HG02678 (cell line): ENCODE measurements around the gene GPR171.
A peak's percentile ranks its signal among the peaks of the same experiment; 100 is the strongest.

ENCODE experiments used
- ATAC-seq: cut with Tn5 transposase; IDR thresholded peaks from one replicate; pipeline ENCODE4 v1.9.1; 2021; ENCODE audit warnings: mild to moderate bottlenecking, moderate library complexity; ENCODE audit not compliant: unreplicated experiment

GPR171 gene

DNA sequence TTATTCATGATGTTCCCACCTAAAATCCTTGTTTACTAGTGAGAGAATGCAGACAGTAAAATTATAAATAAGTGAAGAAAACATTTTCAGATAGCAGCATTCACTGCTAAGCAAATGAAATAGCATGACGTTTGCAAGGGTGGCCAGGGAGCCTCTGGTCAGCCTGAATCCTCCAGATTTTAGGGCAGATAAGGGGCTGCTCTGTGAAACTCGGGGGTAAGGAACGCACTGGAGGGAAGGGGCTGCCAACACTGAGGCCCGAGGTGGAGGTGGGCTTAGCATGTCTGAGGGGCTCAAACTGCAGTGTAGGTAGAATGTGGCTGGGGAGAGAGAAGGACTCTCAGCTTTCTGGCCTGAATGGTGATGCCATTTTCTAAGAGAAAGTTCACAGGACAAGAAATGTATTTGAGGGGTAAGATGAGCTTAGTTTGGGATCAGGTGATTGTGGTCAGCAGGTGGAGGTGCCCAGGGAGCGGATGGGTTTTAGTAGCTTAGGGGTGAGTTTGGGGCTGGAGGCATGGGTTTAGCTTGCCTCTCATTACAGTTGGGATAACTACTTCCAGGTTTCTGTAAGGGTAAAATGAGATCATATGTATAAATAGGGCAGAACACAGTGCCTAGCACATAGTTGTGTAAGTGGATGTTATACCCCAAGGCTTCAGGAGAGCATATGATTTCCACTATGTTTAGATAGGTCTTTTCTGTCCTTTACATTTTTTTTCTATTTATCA is 20.5 kb downstream of the GPR171 start:
- no peak for ATAC-seq

DNA sequence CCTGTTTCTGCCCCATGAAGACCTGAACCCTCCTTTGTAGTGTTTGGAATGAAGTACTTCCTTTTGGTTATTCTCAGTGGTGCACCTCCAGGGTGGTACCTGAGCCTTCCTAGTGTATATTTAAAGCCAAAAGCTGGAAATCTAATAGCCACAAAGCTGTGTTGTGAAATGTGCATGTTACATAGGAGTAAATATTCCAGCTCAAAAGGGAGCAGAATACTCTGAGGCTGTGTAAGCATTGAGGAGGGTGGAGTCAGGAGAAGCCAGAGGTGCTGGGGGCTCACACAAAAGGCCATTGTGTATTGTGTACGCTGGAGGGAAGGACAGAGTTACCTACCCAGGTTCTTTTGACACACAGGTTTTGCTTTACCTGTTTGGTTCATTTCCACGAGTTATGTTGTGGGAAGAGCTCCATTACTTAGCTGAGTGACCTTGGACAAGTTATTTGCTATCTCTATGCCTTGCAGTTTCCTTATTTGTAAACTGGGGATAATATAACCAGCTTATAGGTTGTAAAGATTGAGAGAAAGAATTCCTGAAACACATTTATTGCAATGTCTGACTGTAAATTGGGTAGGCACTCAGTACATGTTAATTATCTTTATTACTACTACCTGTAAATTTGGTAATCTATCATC is 24.7 kb downstream of the GPR171 start:
- no peak for ATAC-seq

DNA sequence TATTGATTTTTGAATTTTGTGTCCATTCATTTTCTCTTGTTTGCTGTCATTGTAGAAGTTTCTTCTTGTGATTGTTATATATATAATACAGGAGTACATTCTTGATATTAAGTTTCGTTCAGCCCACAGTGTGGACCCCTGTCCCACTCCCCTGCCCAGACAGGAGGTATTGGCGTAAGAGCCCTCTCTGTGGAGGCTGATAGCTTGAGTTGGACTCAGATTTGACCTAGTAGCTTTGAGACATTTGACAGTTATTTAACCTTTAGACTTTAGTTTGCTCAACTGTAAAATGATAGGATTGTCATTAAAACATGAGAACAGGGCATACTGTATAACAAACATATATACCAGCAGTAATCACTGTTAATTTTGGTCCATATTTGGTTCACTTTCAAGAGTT is 27.1 kb downstream of the GPR171 start:
- no peak for ATAC-seq

GRCh38 chr3:151174351-151174750 is 28.7 kb downstream of the GPR171 start:
- no peak for ATAC-seq

- ATAC-seq = peak; percentile 66
Measured at GRCh38 chr3:151171145-151171757, 31.8 kb downstream of the GPR171 start.

DNA sequence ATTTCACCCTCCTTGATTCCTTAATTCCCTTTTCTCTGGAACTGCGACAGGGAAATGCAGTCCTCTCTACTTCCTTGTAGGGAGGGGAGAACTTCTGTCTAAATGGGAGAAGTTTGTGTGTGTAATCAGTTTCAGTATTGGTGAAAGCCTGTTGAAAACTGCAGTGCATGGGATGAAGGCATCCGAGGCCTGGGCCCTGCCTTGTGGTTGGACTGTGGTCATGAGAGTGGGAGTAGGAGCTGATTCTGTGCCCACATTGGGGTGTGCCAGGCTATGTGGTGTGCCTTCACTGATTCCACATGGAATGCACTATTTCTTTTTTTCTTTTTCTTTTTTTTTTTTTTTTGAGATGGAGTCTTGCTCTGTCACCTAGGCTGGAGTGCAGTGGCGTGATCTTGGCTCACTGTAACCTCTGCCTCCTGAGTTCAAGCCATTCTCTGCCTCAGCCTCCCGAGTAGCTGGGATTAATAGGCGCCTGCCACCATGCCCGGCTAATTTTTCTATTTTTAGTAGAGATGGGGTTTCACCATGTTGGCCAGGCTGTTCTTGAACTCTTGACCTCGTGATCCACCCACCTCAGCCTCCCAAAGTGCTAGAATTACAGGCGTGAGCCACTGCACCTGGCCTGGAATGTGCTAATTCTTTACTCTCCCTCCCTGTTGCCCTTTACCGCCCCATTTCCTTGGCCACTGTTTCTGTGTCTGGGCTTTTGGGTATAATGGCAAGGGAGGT is 32.9 kb downstream of the GPR171 start:
- peak; percentile 37 for ATAC-seq

GRCh38 chr3:151169262-151169947 is 33.6 kb downstream of the GPR171 start:
- ATAC-seq = peak; percentile 32

DNA sequence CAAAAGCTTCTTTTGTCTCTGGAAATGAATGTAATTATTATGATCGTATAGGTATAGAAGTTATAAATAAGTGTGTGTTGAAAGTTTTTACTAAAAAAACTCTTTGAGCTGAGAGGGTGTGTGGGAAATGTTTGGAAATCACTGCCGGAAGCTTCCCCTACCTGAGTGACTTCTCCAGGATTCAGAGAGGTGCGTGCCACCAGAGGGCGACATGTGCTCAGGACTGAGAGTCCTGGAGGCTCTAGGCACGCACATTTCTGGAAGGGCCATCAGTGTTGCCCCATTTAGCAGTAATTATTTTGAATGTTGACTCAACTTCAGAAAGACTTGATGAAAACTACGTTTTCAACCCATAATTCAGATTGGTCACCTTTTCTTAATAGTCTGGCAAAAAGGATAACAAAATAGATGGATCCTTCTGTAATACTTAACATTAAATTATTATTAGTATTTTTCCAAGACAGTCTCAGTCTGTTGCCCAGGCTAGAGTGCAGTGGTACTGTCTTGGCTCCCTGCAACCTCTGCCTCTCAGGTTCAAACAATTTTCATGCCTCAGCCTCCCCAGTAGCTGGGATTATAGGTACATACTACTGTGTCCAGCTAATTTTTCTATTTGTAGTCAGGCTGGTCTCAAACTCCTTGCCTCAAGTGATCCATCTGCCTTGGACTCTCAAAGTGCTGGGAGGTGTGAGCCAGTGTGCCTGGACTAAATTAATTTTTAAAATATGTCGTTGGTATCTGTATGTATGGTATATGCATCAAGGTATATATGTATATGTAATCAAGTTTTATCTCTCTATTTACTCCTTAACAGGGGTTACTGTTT is 34.5 kb downstream of the GPR171 start:
- ATAC-seq = peak; percentile 58

- ATAC-seq = no peak
Measured at GRCh38 chr3:151166161-151166560, 36.9 kb downstream of the GPR171 start.

DNA sequence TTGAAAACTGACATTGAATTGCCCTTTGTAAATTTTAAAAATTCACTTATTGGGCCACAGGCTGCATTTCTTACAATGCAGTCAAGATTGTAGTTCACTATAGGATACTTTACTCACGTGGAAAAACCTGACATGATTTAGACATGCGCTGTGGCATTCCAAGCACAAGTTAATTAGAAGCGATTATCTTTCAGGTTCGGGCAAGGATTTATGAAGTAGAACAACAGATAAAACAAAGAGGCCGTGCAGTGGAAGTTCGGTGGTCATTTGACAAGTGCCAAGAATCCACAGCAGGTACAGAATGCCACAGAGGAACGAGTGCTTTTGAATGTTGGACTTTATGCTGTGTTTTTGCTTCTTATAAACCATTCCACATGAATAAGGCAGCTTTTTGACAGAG is 37.8 kb downstream of the GPR171 start:
- no peak for ATAC-seq

GRCh38 chr3:151159806-151160205 is 43.2 kb downstream of the GPR171 start:
- no peak for ATAC-seq

GRCh38 chr3:151156618-151157216 is 46.3 kb downstream of the GPR171 start:
- ATAC-seq = peak; percentile 82

DNA sequence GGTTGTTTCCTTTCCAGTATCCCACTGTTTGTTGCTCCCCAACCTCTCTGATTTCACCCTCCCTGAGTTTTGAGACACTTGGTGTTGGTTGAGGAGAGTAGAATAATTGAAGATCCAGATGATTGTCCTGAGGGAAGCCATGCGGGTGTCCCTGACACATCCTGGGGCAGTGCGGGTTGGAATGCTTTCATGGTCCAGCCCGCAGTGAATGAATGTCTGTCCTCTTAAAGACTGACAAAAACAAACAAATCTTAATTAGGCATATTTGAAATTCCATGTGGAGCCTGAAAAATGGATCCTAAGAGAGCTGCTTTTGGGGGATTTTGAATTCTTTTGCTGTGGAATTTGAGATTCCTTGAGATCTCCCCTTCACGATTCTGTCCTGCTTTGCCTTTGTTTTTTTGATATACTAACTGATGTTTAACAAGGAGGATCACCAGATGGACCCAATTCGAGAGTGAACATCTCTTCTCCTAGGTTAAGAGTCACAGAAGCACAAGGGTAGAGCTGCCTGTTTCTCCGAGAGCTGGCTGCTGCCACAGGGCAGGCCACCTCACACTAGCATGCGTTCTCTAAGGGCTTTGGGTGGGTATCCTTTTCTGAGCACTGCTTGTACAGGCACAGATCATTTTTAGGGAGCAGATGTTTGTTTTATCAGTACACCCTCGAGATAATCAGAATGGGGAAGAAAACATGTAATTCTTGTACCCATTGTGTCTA is 47.4 kb downstream of the GPR171 start:
- no peak for ATAC-seq

GRCh38 chr3:151154566-151154965 is 48.5 kb downstream of the GPR171 start:
- ATAC-seq = no peak

- no peak for ATAC-seq
Measured at GRCh38 chr3:151152455-151153079, 50.4 kb downstream of the GPR171 start.
